ENCODE measurements around the gene CREG2.

CREG2 gene

GRCh38 chr2:101387151-101387834 is at the start of gene CREG2:
Gene CREG2, minus strand, starts transcription at chr2:101387503. Its CDS starts 46 bp downstream, at chr2:101387457.
- H3K4me1 ChIP-seq (ENCODE audit: control insufficient read depth, insufficient read depth, low read length) = no peaks in the 10 kb centered on the region
- H3K9me3 ChIP-seq (ENCODE audit: control insufficient read depth, insufficient read depth, low read depth, low read length) = no peaks in the 10 kb centered on the region
- peaks cover 56% of the 10 kb centered on the region for H3K27me3 ChIP-seq (ENCODE audit: control insufficient read depth, insufficient read depth, low read length)
- no peak within 1 kb of the TSS for H3K27ac ChIP-seq (ENCODE audit: low read depth, low read length)
- no peaks in the 10 kb centered on the region for H3K36me3 ChIP-seq (ENCODE audit: control insufficient read depth, insufficient read depth, low read length)
- H3K4me3 ChIP-seq (ENCODE audit: low read depth, low read length) = peak within 1 kb of the TSS; percentile 88
- peak within 1 kb of the TSS; percentile 23 for H3K9ac ChIP-seq (ENCODE audit: low read length)

GRCh38 chr2:101435001-101435862 is 47.9 kb upstream of the CREG2 start:
- Histone ChIP-seq H3K27ac (ENCODE audit: low read depth, low read length) (no peak overlapping the region), H3K27me3 (ENCODE audit: control insufficient read depth, insufficient read depth, low read length) (no peaks in the 10 kb centered on the region), H3K4me1 (ENCODE audit: control insufficient read depth, insufficient read depth, low read length) (peaks cover 12% of the 10 kb centered on the region), H3K9ac (ENCODE audit: low read length) (peak overlapping the region; percentile 44), H3K4me3 (ENCODE audit: low read depth, low read length) (no peak overlapping the region), H3K9me3 (ENCODE audit: control insufficient read depth, insufficient read depth, low read depth, low read length) (no peaks in the 10 kb centered on the region), H3K36me3 (ENCODE audit: control insufficient read depth, insufficient read depth, low read length) (no peaks in the 10 kb centered on the region)

GRCh38 chr2:101433465-101433864 is 46.2 kb upstream of the CREG2 start:
- Histone ChIP-seq H3K4me3 (ENCODE audit: low read depth, low read length) (no peak overlapping the region), H3K36me3 (ENCODE audit: control insufficient read depth, insufficient read depth, low read length) (no peaks in the 10 kb centered on the region), H3K4me1 (ENCODE audit: control insufficient read depth, insufficient read depth, low read length) (peaks cover 12% of the 10 kb centered on the region), H3K9ac (ENCODE audit: low read length) (no peak overlapping the region), H3K9me3 (ENCODE audit: control insufficient read depth, insufficient read depth, low read depth, low read length) (no peaks in the 10 kb centered on the region), H3K27me3 (ENCODE audit: control insufficient read depth, insufficient read depth, low read length) (no peaks in the 10 kb centered on the region), H3K27ac (ENCODE audit: low read depth, low read length) (no peak overlapping the region)

GRCh38 chr2:101432411-101433181 is 45.3 kb upstream of the CREG2 start:
- H3K9ac ChIP-seq (ENCODE audit: low read length) = no peak overlapping the region
- H3K4me3 ChIP-seq (ENCODE audit: low read depth, low read length) = no peak overlapping the region
- no peak overlapping the region for H3K27ac ChIP-seq (ENCODE audit: low read depth, low read length)
- H3K9me3 ChIP-seq (ENCODE audit: control insufficient read depth, insufficient read depth, low read depth, low read length) = no peaks in the 10 kb centered on the region
- no peaks in the 10 kb centered on the region for H3K36me3 ChIP-seq (ENCODE audit: control insufficient read depth, insufficient read depth, low read length)
- peaks cover 12% of the 10 kb centered on the region for H3K4me1 ChIP-seq (ENCODE audit: control insufficient read depth, insufficient read depth, low read length)
- H3K27me3 ChIP-seq (ENCODE audit: control insufficient read depth, insufficient read depth, low read length) = no peaks in the 10 kb centered on the region

- no peaks in the 10 kb centered on the region for H3K36me3 ChIP-seq (ENCODE audit: control insufficient read depth, insufficient read depth, low read length)
- no peaks in the 10 kb centered on the region for H3K9me3 ChIP-seq (ENCODE audit: control insufficient read depth, insufficient read depth, low read depth, low read length)
- H3K4me1 ChIP-seq (ENCODE audit: control insufficient read depth, insufficient read depth, low read length) = peaks cover 12% of the 10 kb centered on the region
- no peak overlapping the region for H3K27ac ChIP-seq (ENCODE audit: low read depth, low read length)
- H3K27me3 ChIP-seq (ENCODE audit: control insufficient read depth, insufficient read depth, low read length) = no peaks in the 10 kb centered on the region
- H3K9ac ChIP-seq (ENCODE audit: low read length) = no peak overlapping the region
- no peak overlapping the region for H3K4me3 ChIP-seq (ENCODE audit: low read depth, low read length)
These were observed 44.2 kb upstream of the CREG2 start for GRCh38 chr2:101431486-101431885.

GRCh38 chr2:101430156-101430555 is 42.9 kb upstream of the CREG2 start:
- H3K9ac ChIP-seq (ENCODE audit: low read length) = no peak overlapping the region
- H3K36me3 ChIP-seq (ENCODE audit: control insufficient read depth, insufficient read depth, low read length) = no peaks in the 10 kb centered on the region
- H3K4me3 ChIP-seq (ENCODE audit: low read depth, low read length) = no peak overlapping the region
- H3K9me3 ChIP-seq (ENCODE audit: control insufficient read depth, insufficient read depth, low read depth, low read length) = no peaks in the 10 kb centered on the region
- H3K27me3 ChIP-seq (ENCODE audit: control insufficient read depth, insufficient read depth, low read length) = no peaks in the 10 kb centered on the region
- no peak overlapping the region for H3K27ac ChIP-seq (ENCODE audit: low read depth, low read length)
- peaks cover 7% of the 10 kb centered on the region for H3K4me1 ChIP-seq (ENCODE audit: control insufficient read depth, insufficient read depth, low read length)

GRCh38 chr2:101429453-101429852 is 42.1 kb upstream of the CREG2 start:
- Histone ChIP-seq H3K27ac (ENCODE audit: low read depth, low read length) (no peak overlapping the region), H3K9me3 (ENCODE audit: control insufficient read depth, insufficient read depth, low read depth, low read length) (no peaks in the 10 kb centered on the region), H3K27me3 (ENCODE audit: control insufficient read depth, insufficient read depth, low read length) (no peaks in the 10 kb centered on the region), H3K36me3 (ENCODE audit: control insufficient read depth, insufficient read depth, low read length) (no peaks in the 10 kb centered on the region), H3K4me1 (ENCODE audit: control insufficient read depth, insufficient read depth, low read length) (0 out of 2 replicates have a peak, but pooled peaks cover under 1% of the 10 kb centered on the region), H3K9ac (ENCODE audit: low read length) (no peak overlapping the region), H3K4me3 (ENCODE audit: low read depth, low read length) (no peak overlapping the region)

- Histone ChIP-seq H3K36me3 (ENCODE audit: control insufficient read depth, insufficient read depth, low read length) (no peaks in the 10 kb centered on the region), H3K9me3 (ENCODE audit: control insufficient read depth, insufficient read depth, low read depth, low read length) (no peaks in the 10 kb centered on the region), H3K27ac (ENCODE audit: low read depth, low read length) (no peak overlapping the region), H3K4me3 (ENCODE audit: low read depth, low read length) (no peak overlapping the region), H3K9ac (ENCODE audit: low read length) (no peak overlapping the region), H3K27me3 (ENCODE audit: control insufficient read depth, insufficient read depth, low read length) (no peaks in the 10 kb centered on the region), H3K4me1 (ENCODE audit: control insufficient read depth, insufficient read depth, low read length) (no peaks in the 10 kb centered on the region)
These were observed 41.3 kb upstream of the CREG2 start for GRCh38 chr2:101428422-101429176.

GRCh38 chr2:101427743-101428142 is 40.4 kb upstream of the CREG2 start:
- no peaks in the 10 kb centered on the region for H3K9me3 ChIP-seq (ENCODE audit: control insufficient read depth, insufficient read depth, low read depth, low read length)
- H3K4me1 ChIP-seq (ENCODE audit: control insufficient read depth, insufficient read depth, low read length) = no peaks in the 10 kb centered on the region
- H3K27ac ChIP-seq (ENCODE audit: low read depth, low read length) = no peak overlapping the region
- H3K4me3 ChIP-seq (ENCODE audit: low read depth, low read length) = no peak overlapping the region
- H3K36me3 ChIP-seq (ENCODE audit: control insufficient read depth, insufficient read depth, low read length) = no peaks in the 10 kb centered on the region
- H3K9ac ChIP-seq (ENCODE audit: low read length) = no peak overlapping the region
- H3K27me3 ChIP-seq (ENCODE audit: control insufficient read depth, insufficient read depth, low read length) = no peaks in the 10 kb centered on the region

GRCh38 chr2:101427240-101427639 is 39.9 kb upstream of the CREG2 start:
- H3K27me3 ChIP-seq (ENCODE audit: control insufficient read depth, insufficient read depth, low read length) = no peaks in the 10 kb centered on the region

More at GRCh38 chr2:101427240-101427639, 39.9 kb upstream of the CREG2 start:
- H3K9ac ChIP-seq (ENCODE audit: low read length) = no peak overlapping the region
- no peaks in the 10 kb centered on the region for H3K36me3 ChIP-seq (ENCODE audit: control insufficient read depth, insufficient read depth, low read length)
- no peaks in the 10 kb centered on the region for H3K4me1 ChIP-seq (ENCODE audit: control insufficient read depth, insufficient read depth, low read length)
- H3K9me3 ChIP-seq (ENCODE audit: control insufficient read depth, insufficient read depth, low read depth, low read length) = no peaks in the 10 kb centered on the region
- H3K27ac ChIP-seq (ENCODE audit: low read depth, low read length) = no peak overlapping the region
- no peak overlapping the region for H3K4me3 ChIP-seq (ENCODE audit: low read depth, low read length)
